DND-41 (cell line): ENCODE data around the gene JCAD.

Experiments used
- ATAC-seq: fragments of 200-7000 bp; cut with Tn5 transposase; 3 replicates; pipeline ENCODE4 v1.9.1; 2021; ENCODE audit warnings: low read depth; ENCODE audit not compliant: insufficient read depth
- DNase-seq: peaks from one replicate; pipeline ENCODE4 v3.0.0-alpha.2; 2020
- H2AFZ ChIP-seq: 2 replicates; pipeline ENCODE4 v1.6.0; 2012; ENCODE audit warnings: low read depth, low read length
- H3K27ac ChIP-seq: 2 replicates; pipeline ENCODE4 v1.5.1; 2012; ENCODE audit warnings: low read length, inconsistent platforms
- H3K27me3 ChIP-seq: fragments of 200-600 bp; sonication (generic); 2 replicates; pipeline ENCODE4 v1.6.0; 2012; ENCODE audit warnings: low read length, mild to moderate bottlenecking, inconsistent platforms; ENCODE audit not compliant: insufficient read depth, poor library complexity
- H3K36me3 ChIP-seq: 2 replicates; pipeline ENCODE4 v1.5.1; 2012; ENCODE audit warnings: low read length, inconsistent platforms; ENCODE audit not compliant: insufficient read depth
- H3K4me1 ChIP-seq: 2 replicates; pipeline ENCODE4 v1.5.1; 2012; ENCODE audit warnings: mild to moderate bottlenecking, low read length; ENCODE audit not compliant: insufficient read depth
- H3K4me2 ChIP-seq: 2 replicates; pipeline ENCODE4 v1.6.0; 2012; ENCODE audit warnings: mild to moderate bottlenecking, moderate library complexity, low read length, inconsistent platforms; ENCODE audit not compliant: insufficient read depth
- H3K4me3 ChIP-seq, 2 experiments: fragments of 200-600 bp in 1 of 2; shearing (Covaris generic) in 1 of 2; 2 replicates each; pipeline ENCODE4 v1.5.1; 2012 to 2016; ENCODE audit warnings: inconsistent platforms in 2 of 2, low read length in 2 of 2, mild to moderate bottlenecking in 2 of 2, low read depth in 1 of 2, moderate library complexity in 1 of 2
- H3K79me2 ChIP-seq: 2 replicates; pipeline ENCODE4 v1.6.0; 2012; ENCODE audit warnings: low read length, inconsistent platforms; ENCODE audit not compliant: insufficient read depth
- H3K9ac ChIP-seq: 2 replicates; pipeline ENCODE4 v1.6.0; 2012; ENCODE audit warnings: low read depth, mild to moderate bottlenecking, inconsistent platforms, low read length, moderate library complexity
- H3K9me3 ChIP-seq: 2 replicates; pipeline ENCODE4 v1.5.1; 2012; ENCODE audit warnings: low read length, moderate library complexity, mild to moderate bottlenecking, inconsistent platforms; ENCODE audit not compliant: insufficient read depth, severe bottlenecking
- H4K20me1 ChIP-seq: 2 replicates; pipeline ENCODE4 v1.6.0; 2012; ENCODE audit warnings: low read length; ENCODE audit not compliant: insufficient read depth
- CTCF ChIP-seq: IDR thresholded peaks from 2 replicates; pipeline ENCODE4 v1.5.1; 2012; ENCODE audit warnings: borderline replicate concordance, low read length, moderate library complexity, mild to moderate bottlenecking; ENCODE audit not compliant: poor library complexity, severe bottlenecking; ENCODE audit errors: extremely low read depth
- EZH2 ChIP-seq: IDR thresholded peaks from 3 replicates; pipeline ENCODE4 v1.6.1; 2012; ENCODE audit warnings: borderline replicate concordance, low read depth, mild to moderate bottlenecking, moderate library complexity, low read length, inconsistent platforms; ENCODE audit not compliant: severe bottlenecking

The JCAD gene

GRCh38 chr10:30073767-30074060, 14.3 kb upstream of the JCAD start:
- H3K4me3 ChIP-seq: no peak overlapping the region
- no peaks in the 10 kb centered on the region for H3K4me1 ChIP-seq
- H3K9me3 ChIP-seq: no peaks in the 10 kb centered on the region
- no peak for ATAC-seq
- no peak for TF ChIP-seq CTCF
- TF ChIP-seq EZH2: no peak
- H3K79me2 ChIP-seq: no peaks in the 10 kb centered on the region
- no peaks in the 10 kb centered on the region for H4K20me1 ChIP-seq
- H2AFZ ChIP-seq: no peak overlapping the region
- no peak overlapping the region for H3K4me2 ChIP-seq
- no peaks in the 10 kb centered on the region for H3K27me3 ChIP-seq
- no peak for DNase-seq
- H3K27ac ChIP-seq: no peak overlapping the region
- H3K9ac ChIP-seq: no peak overlapping the region
- H3K36me3 ChIP-seq: no peaks in the 10 kb centered on the region

GRCh38 chr10:30073045-30073766, 13.8 kb upstream of the JCAD start:
- H3K36me3 ChIP-seq: no peaks in the 10 kb centered on the region
- ATAC-seq (no peak), DNase-seq (no peak)
- no peaks in the 10 kb centered on the region for H4K20me1 ChIP-seq
- H3K4me2 ChIP-seq: no peak overlapping the region
- H3K9ac ChIP-seq: no peak overlapping the region
- no peak overlapping the region for H2AFZ ChIP-seq
- no peaks in the 10 kb centered on the region for H3K9me3 ChIP-seq
- no peak for TF ChIP-seq CTCF
- no peak for TF ChIP-seq EZH2
- no peak overlapping the region for H3K27ac ChIP-seq
- no peak overlapping the region for H3K4me3 ChIP-seq
- no peaks in the 10 kb centered on the region for H3K79me2 ChIP-seq
- no peaks in the 10 kb centered on the region for H3K4me1 ChIP-seq
- no peaks in the 10 kb centered on the region for H3K27me3 ChIP-seq

- Histone ChIP-seq H2AFZ (no peak overlapping the region), H3K9me3 (no peaks in the 10 kb centered on the region), H3K4me1 (no peaks in the 10 kb centered on the region), H3K27ac (no peak overlapping the region), H3K4me3 (no peak overlapping the region), H3K4me2 (no peak overlapping the region), H3K79me2 (no peaks in the 10 kb centered on the region), H3K36me3 (no peaks in the 10 kb centered on the region), H3K9ac (no peak overlapping the region), H4K20me1 (no peaks in the 10 kb centered on the region), H3K27me3 (no peaks in the 10 kb centered on the region)
- no peak for DNase-seq
- no peak for ATAC-seq
- no peak for TF ChIP-seq CTCF
- no peak for TF ChIP-seq EZH2
These were observed 12.7 kb upstream of the JCAD start for GRCh38 chr10:30072068-30072467.
